ENCODE results near the gene CD300LF. TPM values are rescaled to one million over a fixed set of nuclear protein-coding genes. Genes with fewer than 3 reads are reported as not detected.

Gene CD300LF
- total and polyA plus RNA-seq, 10 of the 15 experiments (the other 5 are each of a cell fraction or from before 2014, with no cell fraction given): 0.15 TPM; not detected in 9

- TF ChIP-seq TCF12 (IDR thresholded peaks at IDR 0.05; ENCODE audit: low read depth, low read length) (0 out of 2 replicates have a peak, but pooled peaks have one; percentile 15), SPI1 (IDR thresholded peaks at IDR 0.05; ENCODE audit: borderline replicate concordance, insufficient read depth, low read depth, low read length) (no peak), ATF3 (IDR thresholded peaks at IDR 0.05; ENCODE audit: borderline replicate concordance, extremely low read depth, low read depth, low read length) (no peak), YY1 (IDR thresholded peaks at IDR 0.05; ENCODE audit: low read depth, low read length) (peak; percentile 75), RCOR1 (conservative IDR thresholded peaks at IDR 0.05; ENCODE audit: low read depth, low read length) (no peak), SMAD1 (IDR thresholded peaks at IDR 0.05; ENCODE audit: low read depth, partially characterized antibody) (peak; percentile 86), ZZZ3 (IDR thresholded peaks at IDR 0.05; ENCODE audit: control insufficient read depth, insufficient read length, low read depth) (no peak), SKIL (IDR thresholded peaks at IDR 0.05; ENCODE audit: low read depth, poor library complexity, severe bottlenecking) (no peak), NFIC (IDR thresholded peaks at IDR 0.05; ENCODE audit: low read depth, low read length) (no peak), PAX8 (IDR thresholded peaks at IDR 0.05) (no peak), TAF1 (IDR thresholded peaks at IDR 0.05; ENCODE audit: borderline replicate concordance, low read depth, low read length) (no peak), HDGF (IDR thresholded peaks at IDR 0.05) (no peak), SREBF2 (IDR thresholded peaks at IDR 0.05; ENCODE audit: low read length) (no peak), IKZF1 (conservative IDR thresholded peaks at IDR 0.05) (peak; percentile 26; the same call in 1 of the 2 replicates), SP1 (IDR thresholded peaks at IDR 0.05; ENCODE audit: low read depth, low read length) (no peak), STAT1 (conservative IDR thresholded peaks at IDR 0.05) (peak; percentile 62; the same call in 1 of the 2 replicates), RAD21 (IDR thresholded peaks at IDR 0.05; ENCODE audit: insufficient read depth, low read depth, low read length) (peak; percentile 99), LARP7 (IDR thresholded peaks at IDR 0.05) (peak; percentile 36), SIX5 (IDR thresholded peaks at IDR 0.05; ENCODE audit: low read depth, low read length, severe bottlenecking) (no peak), EP300 (IDR thresholded peaks at IDR 0.05; ENCODE audit: borderline replicate concordance in 1 of 2, control insufficient read depth in 1 of 2, low read depth in 2 of 2, low read length in 2 of 2) (no peak), BACH1 (IDR thresholded peaks at IDR 0.05; ENCODE audit: borderline replicate concordance) (no peak)
- TF ChIP-seq, protein P1, sequence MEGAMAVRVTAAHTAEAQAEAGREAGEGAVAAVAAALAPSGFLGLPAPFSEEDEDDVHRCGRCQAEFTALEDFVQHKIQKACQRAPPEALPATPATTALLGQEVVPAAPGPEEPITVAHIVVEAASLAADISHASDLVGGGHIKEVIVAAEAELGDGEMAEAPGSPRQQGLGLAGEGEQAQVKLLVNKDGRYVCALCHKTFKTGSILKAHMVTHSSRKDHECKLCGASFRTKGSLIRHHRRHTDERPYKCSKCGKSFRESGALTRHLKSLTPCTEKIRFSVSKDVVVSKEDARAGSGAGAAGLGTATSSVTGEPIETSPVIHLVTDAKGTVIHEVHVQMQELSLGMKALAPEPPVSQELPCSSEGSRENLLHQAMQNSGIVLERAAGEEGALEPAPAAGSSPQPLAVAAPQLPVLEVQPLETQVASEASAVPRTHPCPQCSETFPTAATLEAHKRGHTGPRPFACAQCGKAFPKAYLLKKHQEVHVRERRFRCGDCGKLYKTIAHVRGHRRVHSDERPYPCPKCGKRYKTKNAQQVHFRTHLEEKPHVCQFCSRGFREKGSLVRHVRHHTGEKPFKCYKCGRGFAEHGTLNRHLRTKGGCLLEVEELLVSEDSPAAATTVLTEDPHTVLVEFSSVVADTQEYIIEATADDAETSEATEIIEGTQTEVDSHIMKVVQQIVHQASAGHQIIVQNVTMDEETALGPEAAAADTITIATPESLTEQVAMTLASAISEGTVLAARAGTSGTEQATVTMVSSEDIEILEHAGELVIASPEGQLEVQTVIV (IDR thresholded peaks at IDR 0.05; ENCODE audit: borderline replicate concordance, partially characterized antibody): no peak
- TF ChIP-seq, protein P2, sequence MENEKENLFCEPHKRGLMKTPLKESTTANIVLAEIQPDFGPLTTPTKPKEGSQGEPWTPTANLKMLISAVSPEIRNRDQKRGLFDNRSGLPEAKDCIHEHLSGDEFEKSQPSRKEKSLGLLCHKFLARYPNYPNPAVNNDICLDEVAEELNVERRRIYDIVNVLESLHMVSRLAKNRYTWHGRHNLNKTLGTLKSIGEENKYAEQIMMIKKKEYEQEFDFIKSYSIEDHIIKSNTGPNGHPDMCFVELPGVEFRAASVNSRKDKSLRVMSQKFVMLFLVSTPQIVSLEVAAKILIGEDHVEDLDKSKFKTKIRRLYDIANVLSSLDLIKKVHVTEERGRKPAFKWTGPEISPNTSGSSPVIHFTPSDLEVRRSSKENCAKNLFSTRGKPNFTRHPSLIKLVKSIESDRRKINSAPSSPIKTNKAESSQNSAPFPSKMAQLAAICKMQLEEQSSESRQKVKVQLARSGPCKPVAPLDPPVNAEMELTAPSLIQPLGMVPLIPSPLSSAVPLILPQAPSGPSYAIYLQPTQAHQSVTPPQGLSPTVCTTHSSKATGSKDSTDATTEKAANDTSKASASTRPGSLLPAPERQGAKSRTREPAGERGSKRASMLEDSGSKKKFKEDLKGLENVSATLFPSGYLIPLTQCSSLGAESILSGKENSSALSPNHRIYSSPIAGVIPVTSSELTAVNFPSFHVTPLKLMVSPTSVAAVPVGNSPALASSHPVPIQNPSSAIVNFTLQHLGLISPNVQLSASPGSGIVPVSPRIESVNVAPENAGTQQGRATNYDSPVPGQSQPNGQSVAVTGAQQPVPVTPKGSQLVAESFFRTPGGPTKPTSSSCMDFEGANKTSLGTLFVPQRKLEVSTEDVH (IDR thresholded peaks at IDR 0.05; ENCODE audit: low read depth, partially characterized antibody): no peak
Measured at GRCh38 chr17:74744714-74745547, 32.2 kb upstream of the CD300LF start (continued).
